GM18907 (cell line): ENCODE results near the gene HMCN1.

Source experiments
- ATAC-seq: cut with Tn5 transposase; IDR thresholded peaks from one replicate; pipeline ENCODE4 v1.9.1; 2021; ENCODE audit warnings: mild to moderate bottlenecking, moderate library complexity; ENCODE audit not compliant: unreplicated experiment

HMCN1 gene

GRCh38 chr1:186063091-186063657 lies 329.0 kb downstream of the HMCN1 start:
- ATAC-seq, result no peak

DNA sequence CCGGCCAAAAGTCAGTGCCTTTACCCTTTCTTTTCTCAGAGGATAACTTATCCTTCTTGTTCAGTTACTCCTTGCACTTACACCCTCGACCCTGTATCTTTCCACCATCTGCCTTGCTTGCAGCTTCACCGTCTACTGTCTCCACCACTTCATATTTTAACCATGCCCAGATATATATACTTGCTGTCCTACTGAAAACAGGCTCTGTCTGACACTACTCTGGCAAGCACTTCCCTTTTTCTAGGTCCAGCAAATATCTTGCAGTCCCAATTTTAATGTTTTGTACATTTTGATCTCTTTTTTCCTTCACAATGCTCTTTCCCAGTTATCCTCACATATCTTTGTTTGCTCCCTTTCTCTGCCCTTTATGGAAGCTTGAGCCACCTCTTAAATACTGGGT lies 332.2 kb downstream of the HMCN1 start:
- no peak for ATAC-seq

GRCh38 chr1:186073697-186074096 lies 339.5 kb downstream of the HMCN1 start:
- ATAC-seq, result no peak

- no peak for ATAC-seq
These were observed 341.8 kb downstream of the HMCN1 start for GRCh38 chr1:186076006-186076405.

DNA sequence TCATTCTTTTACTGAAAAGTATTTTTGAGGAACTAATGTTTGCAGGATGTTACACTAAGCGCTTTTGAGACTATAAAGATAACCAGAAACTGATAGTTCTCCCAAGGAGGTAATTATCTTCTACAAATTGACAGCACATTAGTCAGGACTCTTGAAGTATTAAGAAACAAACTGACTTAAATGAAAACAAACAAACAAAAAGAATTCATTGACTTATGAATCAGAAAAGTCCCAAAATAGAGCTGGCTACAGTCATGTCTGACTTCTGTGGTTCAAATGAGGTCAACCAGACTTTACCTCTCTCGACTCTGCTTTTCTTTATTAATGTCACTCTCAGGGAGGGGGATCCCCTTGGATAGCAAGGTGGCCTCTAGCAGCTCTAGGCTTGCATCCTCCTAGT lies 344.1 kb downstream of the HMCN1 start:
- peak; percentile 99 for ATAC-seq

- no peak for ATAC-seq
These were observed 345.0 kb downstream of the HMCN1 start for GRCh38 chr1:186079084-186079684.

- peak; percentile 72 for ATAC-seq
These were observed 348.2 kb downstream of the HMCN1 start for GRCh38 chr1:186082235-186082937.

DNA sequence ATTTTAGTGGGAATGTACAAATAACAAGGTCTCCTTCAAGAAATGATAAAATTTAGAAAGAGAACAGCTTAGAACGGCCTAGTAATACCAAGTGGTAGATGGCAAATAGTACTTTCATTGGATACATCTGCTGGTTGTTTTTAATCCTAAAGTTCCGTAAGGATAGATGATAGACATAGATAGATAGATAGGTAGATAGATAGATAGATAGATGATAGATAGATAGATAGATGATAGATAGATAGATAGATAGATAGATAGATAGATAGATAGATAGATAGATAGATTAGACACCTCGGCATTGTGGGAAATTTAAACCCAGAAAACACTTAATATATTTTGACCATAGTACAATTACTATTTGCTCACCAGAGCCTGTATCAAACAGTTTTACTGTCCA lies 352.4 kb downstream of the HMCN1 start:
- no peak for ATAC-seq

GRCh38 chr1:186089940-186090339 lies 355.7 kb downstream of the HMCN1 start:
- ATAC-seq, result no peak

- ATAC-seq, result no peak
These were observed 357.1 kb downstream of the HMCN1 start for GRCh38 chr1:186091222-186091720.

DNA sequence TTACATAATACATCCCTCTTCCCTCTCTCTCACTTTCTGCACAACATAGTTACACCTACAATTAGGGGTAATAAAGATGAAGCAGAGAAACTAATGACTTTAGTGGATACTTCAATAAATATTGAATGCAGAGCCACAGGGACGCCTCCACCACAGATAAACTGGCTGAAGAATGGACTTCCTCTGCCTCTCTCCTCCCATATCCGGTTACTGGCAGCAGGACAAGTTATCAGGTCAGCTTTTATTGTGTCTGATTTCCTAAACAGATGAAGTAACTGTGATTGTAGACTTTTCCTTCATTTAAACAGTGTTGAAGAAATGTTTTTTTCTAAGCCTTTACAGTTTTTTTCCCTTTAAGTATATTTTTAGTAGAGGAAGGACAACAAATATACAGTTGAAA lies 359.2 kb downstream of the HMCN1 start:
- no peak for ATAC-seq

DNA sequence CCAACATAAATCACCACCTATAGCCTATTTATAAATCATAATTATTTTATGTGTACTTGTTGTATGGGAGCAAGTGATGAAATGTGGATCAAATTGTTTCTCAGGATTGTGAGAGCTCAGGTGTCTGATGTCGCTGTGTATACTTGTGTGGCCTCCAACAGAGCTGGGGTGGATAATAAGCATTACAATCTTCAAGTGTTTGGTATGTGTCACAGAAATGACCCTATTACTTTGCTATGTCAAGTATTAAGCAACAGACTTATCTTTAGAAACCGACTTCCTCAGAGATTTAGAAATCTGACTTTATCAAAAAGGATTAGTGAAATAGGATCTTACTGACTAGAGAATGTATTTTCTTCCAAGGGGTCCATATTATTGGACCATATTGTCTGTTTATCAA lies 360.0 kb downstream of the HMCN1 start:
- no peak for ATAC-seq

GRCh38 chr1:186099336-186100104 lies 365.3 kb downstream of the HMCN1 start:
- ATAC-seq, result no peak

DNA sequence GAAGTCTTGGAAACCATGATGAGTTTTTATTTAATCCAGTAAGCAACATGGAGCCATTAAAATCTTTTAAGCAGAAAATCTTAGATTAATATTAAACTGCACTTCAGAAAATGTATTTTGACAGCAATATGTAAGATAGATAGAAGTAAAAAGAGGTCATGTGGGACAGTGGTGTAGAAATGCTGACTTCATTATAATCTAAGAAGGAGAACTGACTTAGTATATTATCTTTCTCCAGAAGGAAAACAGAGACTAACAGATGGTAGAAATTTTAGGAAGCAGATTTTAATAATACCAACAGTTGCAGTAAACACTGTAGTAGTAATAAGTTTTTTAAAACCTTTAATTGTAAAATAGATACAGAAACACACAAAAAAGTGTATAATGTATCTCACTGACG lies 367.9 kb downstream of the HMCN1 start:
- no peak for ATAC-seq

- no peak for ATAC-seq
These were observed 368.5 kb downstream of the HMCN1 start for GRCh38 chr1:186102547-186103148.

DNA sequence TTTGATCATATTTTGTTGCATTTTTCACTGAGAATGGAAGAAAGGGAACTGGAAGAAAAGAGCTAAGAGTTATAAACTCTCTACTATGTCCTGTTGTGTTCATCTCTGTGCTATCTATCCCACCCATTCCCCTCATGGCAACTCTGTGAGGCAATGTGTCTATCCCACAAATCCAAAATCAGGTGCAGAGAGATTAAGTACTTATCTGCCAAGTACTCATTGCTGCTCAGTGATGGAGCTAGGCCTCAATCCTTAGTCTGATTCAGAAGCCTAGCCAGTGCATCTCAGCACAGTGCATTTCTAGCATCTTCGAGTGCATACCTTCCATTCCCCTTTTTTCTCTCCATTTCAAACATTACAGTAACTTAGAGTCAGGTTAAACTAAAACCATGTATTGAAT lies 370.3 kb downstream of the HMCN1 start:
- no peak for ATAC-seq

DNA sequence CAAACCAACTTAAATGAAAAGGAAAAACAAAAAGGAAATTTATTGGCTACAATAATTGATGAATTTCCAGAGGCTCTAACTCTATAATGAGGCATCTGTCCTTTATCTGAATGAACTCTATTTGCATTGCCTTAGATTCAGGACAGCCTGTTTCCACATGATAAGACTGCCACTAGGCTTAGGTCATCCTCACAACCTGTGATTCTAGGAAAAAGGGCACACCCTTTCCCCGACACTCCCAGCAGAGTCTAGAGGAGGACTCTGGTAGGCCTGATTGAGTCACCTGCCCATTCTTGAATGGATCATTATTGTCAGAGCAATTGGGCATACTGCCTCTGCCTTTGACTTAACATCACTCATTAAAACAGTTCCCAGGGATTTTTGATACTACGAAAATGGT lies 378.1 kb downstream of the HMCN1 start:
- no peak for ATAC-seq

GRCh38 chr1:186113461-186113860 lies 379.3 kb downstream of the HMCN1 start:
- no peak for ATAC-seq

- no peak for ATAC-seq
These were observed 384.5 kb downstream of the HMCN1 start for GRCh38 chr1:186118724-186119123.

DNA sequence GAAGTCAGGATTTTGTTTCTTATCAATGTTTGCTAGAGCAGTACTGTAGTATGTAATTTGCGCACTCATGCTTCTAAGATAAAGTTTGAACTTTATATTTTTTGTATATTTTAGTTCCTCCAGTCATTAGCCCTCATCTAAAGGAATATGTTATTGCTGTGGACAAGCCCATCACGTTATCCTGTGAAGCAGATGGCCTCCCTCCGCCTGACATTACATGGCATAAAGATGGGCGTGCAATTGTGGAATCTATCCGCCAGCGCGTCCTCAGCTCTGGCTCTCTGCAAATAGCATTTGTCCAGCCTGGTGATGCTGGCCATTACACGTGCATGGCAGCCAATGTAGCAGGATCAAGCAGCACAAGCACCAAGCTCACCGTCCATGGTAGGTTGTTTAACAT lies 388.6 kb downstream of the HMCN1 start:
- ATAC-seq, result no peak

DNA sequence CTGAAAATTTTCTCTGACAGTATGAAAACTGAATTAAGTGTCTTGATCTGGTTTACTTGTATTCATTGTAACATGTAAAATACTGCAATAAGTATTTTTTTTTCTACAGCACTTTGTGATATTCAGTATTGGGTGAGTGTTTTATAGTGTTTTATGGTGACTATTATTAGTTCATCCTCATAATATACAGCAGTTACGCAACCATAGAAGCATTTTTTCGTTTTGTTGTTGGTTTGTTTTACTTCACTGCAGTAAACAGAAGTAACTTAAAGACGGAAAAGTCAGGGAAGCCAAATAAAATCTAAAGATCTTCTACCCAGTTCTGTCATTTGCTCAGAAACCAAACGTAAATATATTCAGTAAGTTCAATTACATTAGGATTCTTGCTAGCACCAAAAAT lies 390.8 kb downstream of the HMCN1 start:
- no peak for ATAC-seq
